Neuronal stem cell (in vitro differentiated cells): ENCODE results near the gene TREX2. TPM values are rescaled to one million over a fixed set of nuclear protein-coding genes. Genes with fewer than 3 reads are reported as not detected.

Experiments used
- DNase-seq: peaks from one replicate; pipeline ENCODE4 v3.0.0-alpha.2; 2013; ENCODE audit warnings: low spot score
- H2AFZ ChIP-seq: one replicate; pipeline ENCODE4 v1.6.1; 2013; ENCODE audit warnings: mild to moderate bottlenecking, low read length, inconsistent platforms
- H2AK5ac ChIP-seq: 2 replicates; pipeline ENCODE4 v1.6.1; 2013; ENCODE audit warnings: low read depth, mild to moderate bottlenecking, inconsistent platforms, low read length, moderate library complexity, mixed read lengths
- H2BK120ac ChIP-seq: 2 replicates; pipeline ENCODE4 v1.6.1; 2013; ENCODE audit warnings: low read depth, mild to moderate bottlenecking, inconsistent platforms, low read length, moderate library complexity, mixed read lengths
- H2BK12ac ChIP-seq: one replicate; pipeline ENCODE4 v1.6.1; 2013; ENCODE audit warnings: low read length, inconsistent platforms
- H2BK15ac ChIP-seq: 2 replicates; pipeline ENCODE4 v1.6.1; 2013; ENCODE audit warnings: mild to moderate bottlenecking, low read length, inconsistent platforms, mixed read lengths
- H2BK5ac ChIP-seq: one replicate; pipeline ENCODE4 v1.6.1; 2013; ENCODE audit warnings: inconsistent platforms, mild to moderate bottlenecking, low read length, moderate library complexity
- H3K14ac ChIP-seq: one replicate; pipeline ENCODE4 v1.6.1; 2013; ENCODE audit warnings: low read length, inconsistent platforms
- H3K18ac ChIP-seq: 2 replicates; pipeline ENCODE4 v1.6.1; 2013; ENCODE audit warnings: low read length, inconsistent platforms
- H3K23ac ChIP-seq: 2 replicates; pipeline ENCODE4 v1.6.1; 2013; ENCODE audit warnings: low read depth, mild to moderate bottlenecking, mixed read lengths, low read length, inconsistent platforms; ENCODE audit not compliant: poor library complexity
- H3K27ac ChIP-seq: replicated peaks from 3 replicates; pipeline ENCODE4 v1.5.1; 2013; ENCODE audit warnings: low read length, inconsistent platforms
- H3K27me3 ChIP-seq, 3 experiments: 2 replicates each; pipeline ENCODE4 v1.6.1; 2013; ENCODE audit warnings: low read length in 3 of 3, mild to moderate bottlenecking in 2 of 3, inconsistent platforms in 1 of 3, low read depth in 1 of 3, mixed read lengths in 1 of 3, moderate library complexity in 1 of 3; ENCODE audit not compliant: control insufficient read depth in 3 of 3, insufficient read depth in 3 of 3
- H3K36me3 ChIP-seq, 2 donors: replicated peaks in 1 of 2; 2 replicates each; pipeline ENCODE4 v1.6.1; 2013; ENCODE audit warnings: low read length in 2 of 2; ENCODE audit not compliant: control insufficient read depth in 2 of 2, insufficient read depth in 2 of 2
- H3K4ac ChIP-seq: 2 replicates; pipeline ENCODE4 v1.6.1; 2013; ENCODE audit warnings: inconsistent platforms, mild to moderate bottlenecking, low read length, moderate library complexity
- H3K4me1 ChIP-seq, 2 donors: 1 replicate in 1 of 2; 2 replicates in 1 of 2; pipeline ENCODE4 v1.6.1; 2013; ENCODE audit warnings: low read length in 2 of 2, low read depth in 1 of 2; ENCODE audit not compliant: control insufficient read depth in 2 of 2, insufficient read depth in 1 of 2
- H3K4me2 ChIP-seq: one replicate; pipeline ENCODE4 v1.6.1; 2013; ENCODE audit warnings: mild to moderate bottlenecking, low read length, inconsistent platforms; ENCODE audit not compliant: insufficient read depth, poor library complexity, severe bottlenecking
- H3K4me3 ChIP-seq, 2 donors: 2 replicates each; pipeline ENCODE4 v1.5.1; 2013; ENCODE audit warnings: low read length in 2 of 2, mild to moderate bottlenecking in 2 of 2, inconsistent platforms in 1 of 2, moderate library complexity in 1 of 2
- H3K79me1 ChIP-seq: one replicate; pipeline ENCODE4 v1.6.1; 2013; ENCODE audit warnings: low read depth, mild to moderate bottlenecking, inconsistent platforms, low read length, moderate library complexity
- H3K9ac ChIP-seq: one replicate; pipeline ENCODE4 v1.6.1; 2013; ENCODE audit warnings: mild to moderate bottlenecking, low read depth, low read length, inconsistent platforms; ENCODE audit not compliant: poor library complexity
- H3K9me3 ChIP-seq, 2 donors: replicated peaks in 1 of 2; 2 replicates each; pipeline versions ENCODE3 to v1.6.1; 2013; ENCODE audit warnings: low read length in 2 of 2, mild to moderate bottlenecking in 2 of 2, inconsistent platforms in 1 of 2, low read depth in 1 of 2, mixed read lengths in 1 of 2, moderate library complexity in 1 of 2; ENCODE audit not compliant: control insufficient read depth in 2 of 2, insufficient read depth in 1 of 2
- H4K8ac ChIP-seq: one replicate; pipeline ENCODE4 v1.6.1; 2013; ENCODE audit warnings: low read depth, mild to moderate bottlenecking, inconsistent platforms, low read length, moderate library complexity
- H4K91ac ChIP-seq: one replicate; pipeline ENCODE4 v1.6.1; 2013; ENCODE audit warnings: low read length, low read depth, mild to moderate bottlenecking, inconsistent platforms; ENCODE audit not compliant: poor library complexity
- WGBS, 2 donors: extraction: QIAGEN DNeasy Blood & Tissue Kit; methylation state at CpG; one replicate each; pipeline ENCODE4 v1.1.7; 2013; ENCODE audit warnings: missing lambda C conversion rate in 2 of 2, mixed read lengths in 1 of 2; ENCODE audit not compliant: insufficient read length in 2 of 2, insufficient replicate concordance in 1 of 2; ENCODE audit errors: extremely low coverage in 2 of 2; 5-methylcytosine and 5-hydroxymethylcytosine counted together
- polyA plus RNA-seq, 2 experiments: library from polyadenylated mRNA; stranded (reverse); fragments of 200-250 nt; gene quantifications; one replicate each; pipeline ENCODE4 v1.2.3, GENCODE V29; 2013

Gene TREX2
- 0.08 TPM for polyA plus RNA-seq (2013, experiment 1 of 2)
- polyA plus RNA-seq (2013, experiment 2 of 2): 0.06 TPM

- no peak within 1 kb of the TSS for H2BK120ac ChIP-seq
- no peak within 1 kb of the TSS for H4K91ac ChIP-seq
- peaks cover 1% of the 10 kb centered on the region for H3K79me1 ChIP-seq
- H3K23ac ChIP-seq: no peak within 1 kb of the TSS
- peak within 1 kb of the TSS; percentile 17 for H3K18ac ChIP-seq
- no CpG with 5 or more reads among the region's 30 CpGs for WGBS, 2 donors
- H2BK15ac ChIP-seq: no peak within 1 kb of the TSS
- no peak for DNase-seq
- peaks cover 0 to 17% (median 0%) of the 10 kb centered on the region in 3 experiments for H3K27me3 ChIP-seq
- H2BK5ac ChIP-seq: no peak within 1 kb of the TSS
- H3K4me3 ChIP-seq: no peak within 1 kb of the TSS
- H3K4ac ChIP-seq: no peak within 1 kb of the TSS
- peaks cover 2 to 8% of the 10 kb centered on the region in 2 donors for H3K36me3 ChIP-seq
- no peak within 1 kb of the TSS for H2BK12ac ChIP-seq
- no peak within 1 kb of the TSS for H3K14ac ChIP-seq
- H3K9me3 ChIP-seq: no peaks in the 10 kb centered on the region
- H4K8ac ChIP-seq: no peak within 1 kb of the TSS
- no peaks in the 10 kb centered on the region for H3K4me1 ChIP-seq
- H3K9ac ChIP-seq: no peak within 1 kb of the TSS
- H3K4me2 ChIP-seq: no peak within 1 kb of the TSS
- H3K27ac ChIP-seq: no peak within 1 kb of the TSS
- H2AFZ ChIP-seq: no peak within 1 kb of the TSS
- no peak within 1 kb of the TSS for H2AK5ac ChIP-seq
Measured at GRCh38 chrX:153445856-153446635, at the start of gene TREX2. Gene TREX2, minus strand, starts transcription at chrX:153446056. Its CDS starts 626 bp downstream, at chrX:153445430.

- DNase-seq: no peak
- H3K36me3 ChIP-seq: no peaks in the 10 kb centered on the region
- H3K27ac ChIP-seq: no peak overlapping the region
- no peak overlapping the region for H3K9ac ChIP-seq
- H3K79me1 ChIP-seq: no peaks in the 10 kb centered on the region
- peak overlapping the region; percentile 83 for H2AFZ ChIP-seq
- no peak overlapping the region for H3K4ac ChIP-seq
- no peak overlapping the region for H3K4me3 ChIP-seq
- WGBS, 2 donors: no CpG with 5 or more reads among the region's 17 CpGs
- H2AK5ac ChIP-seq: no peak overlapping the region
- no peak overlapping the region for H3K14ac ChIP-seq
- H3K27me3 ChIP-seq: peaks cover 0 to 22% (median 0%) of the 10 kb centered on the region in 3 experiments
- no peak overlapping the region for H3K23ac ChIP-seq
- H3K4me2 ChIP-seq: peak overlapping the region; percentile 23
- no peak overlapping the region for H2BK15ac ChIP-seq
- H4K91ac ChIP-seq: no peak overlapping the region
- peaks cover 10 to 13% of the 10 kb centered on the region in 2 donors for H3K4me1 ChIP-seq
- H2BK5ac ChIP-seq: no peak overlapping the region
- H3K18ac ChIP-seq: peak overlapping the region; percentile 28
- H2BK12ac ChIP-seq: peak overlapping the region; percentile 22
- H4K8ac ChIP-seq: no peak overlapping the region
- no peak overlapping the region for H2BK120ac ChIP-seq
- no peaks in the 10 kb centered on the region for H3K9me3 ChIP-seq
Measured at GRCh38 chrX:153495362-153495751, 49.5 kb upstream of the TREX2 start.

GRCh38 chrX:153494541-153495361 is 48.9 kb upstream of the TREX2 start, which contains the start of gene BGN:
Gene BGN, plus strand, starts transcription at chrX:153494980. Its CDS starts 9,652 bp downstream, at chrX:153504632.
- no peak within 1 kb of the TSS for H4K8ac ChIP-seq
- H3K9me3 ChIP-seq: no peaks in the 10 kb centered on the region
- H3K23ac ChIP-seq: no peak within 1 kb of the TSS
- peak within 1 kb of the TSS; percentile 30 for H4K91ac ChIP-seq
- no peaks in the 10 kb centered on the region for H3K36me3 ChIP-seq
- peak within 1 kb of the TSS; percentile 81 for H3K9ac ChIP-seq
- H3K18ac ChIP-seq: peak within 1 kb of the TSS; percentile 38
- H3K27ac ChIP-seq: no peak within 1 kb of the TSS
- H2BK12ac ChIP-seq: peak within 1 kb of the TSS; percentile 22
- H3K79me1 ChIP-seq: no peaks in the 10 kb centered on the region
- H2AFZ ChIP-seq: peak within 1 kb of the TSS; percentile 83
- H3K4me2 ChIP-seq: peak within 1 kb of the TSS; percentile 23
- peaks cover 0 to 22% (median 0%) of the 10 kb centered on the region in 3 experiments for H3K27me3 ChIP-seq
- peak within 1 kb of the TSS; percentile 26 for H2BK15ac ChIP-seq
- H3K4ac ChIP-seq: no peak within 1 kb of the TSS
- no peak within 1 kb of the TSS for H2BK120ac ChIP-seq
- WGBS, 2 donors: no CpG with 5 or more reads among the region's 41 CpGs
- H2BK5ac ChIP-seq: peak within 1 kb of the TSS; percentile 39
- no peak within 1 kb of the TSS for H3K14ac ChIP-seq
- H3K4me1 ChIP-seq: peaks cover 10 to 13% of the 10 kb centered on the region in 2 donors
- H2AK5ac ChIP-seq: peak within 1 kb of the TSS; percentile 88
- no peak for DNase-seq
- peak within 1 kb of the TSS in 1 of 2 donors; percentile 44 for H3K4me3 ChIP-seq
